Measurements from ENCODE around the gene PLXDC2. TPM values are rescaled to one million over a fixed set of nuclear protein-coding genes. Genes with fewer than 3 reads are reported as not detected.

Gene PLXDC2
- total and polyA plus RNA-seq, 2 experiments from 2014 or later = 39.9 to 52.2 TPM

GRCh38 chr10:20256969-20257368, 440.7 kb downstream of the PLXDC2 start:
- H3K4me3 ChIP-seq = no peak overlapping the region
- WGBS (ENCODE audit: low lambda C conversion rate, missing lambda C conversion rate) = 96% methylated on average over 2 of the region's 2 CpGs

GRCh38 chr10:20257422-20257821, 441.2 kb downstream of the PLXDC2 start:
- Histone ChIP-seq H3K4me2 (no peak overlapping the region), H3K27me3 (no peaks in the 10 kb centered on the region), H3K79me2 (no peaks in the 10 kb centered on the region), H3K36me3 (replicated peaks; ENCODE audit: insufficient read depth, low read depth) (no peaks in the 10 kb centered on the region), H4K20me1 (ENCODE audit: insufficient read depth, poor library complexity, severe bottlenecking) (no peaks in the 10 kb centered on the region), H2AFZ (no peak overlapping the region), H3K4me1 (ENCODE audit: insufficient read depth) (no peaks in the 10 kb centered on the region), H3K27ac (no peak overlapping the region), H3K9me2 (replicated peaks; ENCODE audit: insufficient read depth) (no peaks in the 10 kb centered on the region), H3K4me3 (no peak overlapping the region), H3K9me3 (ENCODE audit: low read depth) (no peaks in the 10 kb centered on the region)
- TF ChIP-seq EZH2 (IDR thresholded peaks at IDR 0.05; ENCODE audit: borderline replicate concordance) (no peak), CTCF (IDR thresholded peaks at IDR 0.05; ENCODE audit: poor library complexity) (no peak), EZH2phosphoT487 (IDR thresholded peaks at IDR 0.05; ENCODE audit: low read depth, severe bottlenecking, unreplicated experiment) (no peak)
- no peak for DNase-seq (ENCODE audit: low spot score)
- WGBS (ENCODE audit: low lambda C conversion rate, missing lambda C conversion rate) = 36% methylated on average over 2 of the region's 2 CpGs

More at GRCh38 chr10:20256969-20257368, 440.7 kb downstream of the PLXDC2 start:
- DNase-seq (ENCODE audit: low spot score) = no peak
- Histone ChIP-seq H3K4me2 (no peak overlapping the region), H4K20me1 (ENCODE audit: insufficient read depth, poor library complexity, severe bottlenecking) (no peaks in the 10 kb centered on the region), H3K27ac (no peak overlapping the region), H3K27me3 (no peaks in the 10 kb centered on the region), H3K36me3 (replicated peaks; ENCODE audit: insufficient read depth, low read depth) (no peaks in the 10 kb centered on the region), H3K79me2 (no peaks in the 10 kb centered on the region), H3K9me2 (replicated peaks; ENCODE audit: insufficient read depth) (no peaks in the 10 kb centered on the region), H2AFZ (no peak overlapping the region), H3K4me1 (ENCODE audit: insufficient read depth) (no peaks in the 10 kb centered on the region), H3K9me3 (ENCODE audit: low read depth) (no peaks in the 10 kb centered on the region)
- TF ChIP-seq EZH2phosphoT487 (IDR thresholded peaks at IDR 0.05; ENCODE audit: low read depth, severe bottlenecking, unreplicated experiment) = no peak
- no peak for TF ChIP-seq CTCF (IDR thresholded peaks at IDR 0.05; ENCODE audit: poor library complexity)
- no peak for TF ChIP-seq EZH2 (IDR thresholded peaks at IDR 0.05; ENCODE audit: borderline replicate concordance)

GRCh38 chr10:20265146-20265545, 448.9 kb downstream of the PLXDC2 start:
- no peaks in the 10 kb centered on the region for H3K36me3 ChIP-seq (replicated peaks; ENCODE audit: insufficient read depth, low read depth)
- TF ChIP-seq EZH2phosphoT487 (IDR thresholded peaks at IDR 0.05; ENCODE audit: low read depth, severe bottlenecking, unreplicated experiment) (no peak), CTCF (IDR thresholded peaks at IDR 0.05; ENCODE audit: poor library complexity) (no peak), EZH2 (IDR thresholded peaks at IDR 0.05; ENCODE audit: borderline replicate concordance) (no peak)
- H3K9me3 ChIP-seq (ENCODE audit: low read depth) = no peaks in the 10 kb centered on the region
- no peak for DNase-seq (ENCODE audit: low spot score)
- H3K4me3 ChIP-seq = no peak overlapping the region
- no peaks in the 10 kb centered on the region for H3K79me2 ChIP-seq
- 89% methylated on average over 1 of the region's 1 CpG for WGBS (ENCODE audit: low lambda C conversion rate, missing lambda C conversion rate)
- H3K4me1 ChIP-seq (ENCODE audit: insufficient read depth) = no peaks in the 10 kb centered on the region
- H3K4me2 ChIP-seq = no peak overlapping the region
- H3K9me2 ChIP-seq (replicated peaks; ENCODE audit: insufficient read depth) = no peaks in the 10 kb centered on the region
- H3K27ac ChIP-seq = no peak overlapping the region
- H2AFZ ChIP-seq = no peak overlapping the region
- no peaks in the 10 kb centered on the region for H4K20me1 ChIP-seq (ENCODE audit: insufficient read depth, poor library complexity, severe bottlenecking)
- no peaks in the 10 kb centered on the region for H3K27me3 ChIP-seq

- no peaks in the 10 kb centered on the region for H4K20me1 ChIP-seq (ENCODE audit: insufficient read depth, poor library complexity, severe bottlenecking)
- H3K9me2 ChIP-seq (replicated peaks; ENCODE audit: insufficient read depth) = no peaks in the 10 kb centered on the region
- no peaks in the 10 kb centered on the region for H3K79me2 ChIP-seq
- H3K27ac ChIP-seq = no peak overlapping the region
- TF ChIP-seq CTCF (IDR thresholded peaks at IDR 0.05; ENCODE audit: poor library complexity) (no peak), EZH2 (IDR thresholded peaks at IDR 0.05; ENCODE audit: borderline replicate concordance) (no peak), EZH2phosphoT487 (IDR thresholded peaks at IDR 0.05; ENCODE audit: low read depth, severe bottlenecking, unreplicated experiment) (no peak)
- no peak overlapping the region for H3K4me2 ChIP-seq
- no peaks in the 10 kb centered on the region for H3K36me3 ChIP-seq (replicated peaks; ENCODE audit: insufficient read depth, low read depth)
- H3K27me3 ChIP-seq = no peaks in the 10 kb centered on the region
- H3K4me1 ChIP-seq (ENCODE audit: insufficient read depth) = no peaks in the 10 kb centered on the region
- DNase-seq (ENCODE audit: low spot score) = no peak
- no peak overlapping the region for H2AFZ ChIP-seq
- H3K4me3 ChIP-seq = no peak overlapping the region
- no peaks in the 10 kb centered on the region for H3K9me3 ChIP-seq (ENCODE audit: low read depth)
Measured at GRCh38 chr10:20267734-20268133, 451.5 kb downstream of the PLXDC2 start.

All from hepatocyte (in vitro differentiated cells).